ENCODE data around the gene MS4A13. TPM values are rescaled to one million over a fixed set of nuclear protein-coding genes. Genes with fewer than 3 reads are reported as not detected.

The MS4A13 gene
- total and polyA plus RNA-seq, 10 of the 15 experiments (the other 5 are each of a cell fraction or from before 2014, with no cell fraction given), result not detected

DNA sequence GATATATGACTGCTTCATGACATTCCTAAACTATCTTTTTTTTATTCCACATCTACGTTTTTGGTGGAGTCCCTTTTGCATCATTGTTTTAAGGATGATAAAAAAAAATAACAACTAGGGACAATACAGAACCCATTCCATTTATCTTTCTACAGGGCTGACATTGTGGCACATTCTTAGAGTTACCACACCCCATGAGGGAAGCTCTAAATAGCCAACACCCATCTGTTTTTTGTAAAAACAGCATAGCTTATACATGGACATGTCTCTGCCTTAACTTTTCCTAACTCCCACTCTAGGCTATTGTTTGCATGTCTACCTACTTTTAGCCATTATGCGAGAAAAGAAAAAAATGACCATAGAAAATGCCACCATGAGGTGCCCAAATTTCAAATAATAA, 46.4 kb upstream of the MS4A13 start:
- ChIA-PET SMC1A (ENCODE audit: uncharacterized antibody, unreplicated experiment) (interaction anchor here (1.0 to 2.0 kb wide), 3 partner anchors 101 to 159 kb away, joined by 3 to 13 read pairs (median 5); no protein-coding TSS in a partner anchor), CTCF (interaction anchor here (0.9 to 2.2 kb wide), 5 partner anchors 9 to 107 kb away, joined by 3 to 14 read pairs (median 8); partner anchors contain the start of gene MS4A1), RAD21 (ENCODE audit: unreplicated experiment) (interaction anchor here (1.1 to 1.7 kb wide), 4 partner anchors 9 to 106 kb away, joined by 4 to 9 read pairs (median 6); no protein-coding TSS in a partner anchor), POLR2A (interaction anchor here (1.0 to 1.4 kb wide), 2 partner anchors 10 to 11 kb away, joined by 3 to 6 read pairs; no protein-coding TSS in a partner anchor)
- H3K4me2 ChIP-seq (ENCODE audit: control insufficient read depth, insufficient read depth), result no peak overlapping the region
- intact Hi-C loops (cut with micrococcal nuclease; ENCODE audit: unreplicated experiment), result no loop called here
- H3K27ac ChIP-seq (ENCODE audit: control insufficient read depth, insufficient read depth), result no peak overlapping the region
- H3K27me3 ChIP-seq (replicated peaks in 1 of 2; ENCODE audit: control insufficient read depth in 2 of 2, insufficient read depth in 2 of 2, low read length in 1 of 2), result no peaks in the 10 kb centered on the region
- no peaks in the 10 kb centered on the region for H3K4me1 ChIP-seq (ENCODE audit: control insufficient read depth, insufficient read depth, low read length)
- H3K4me3 ChIP-seq, result no peak overlapping the region
- peaks cover 9 to 28% of the 10 kb centered on the region in 2 experiments for H3K36me3 ChIP-seq (ENCODE audit: control insufficient read depth in 2 of 2, insufficient read depth in 2 of 2, low read length in 1 of 2)
- ATAC-seq (no peak), DNase-seq (ENCODE audit: low read depth, low spot score) (no peak), FAIRE-seq (no peak)
- no peaks in the 10 kb centered on the region for H3K9me3 ChIP-seq (replicated peaks; ENCODE audit: control insufficient read depth, insufficient read depth, low read length)
- peaks cover 9% of the 10 kb centered on the region; the same call in 1 of the 2 replicates for H3K79me2 ChIP-seq (ENCODE audit: control insufficient read depth, insufficient read depth, low read length)
- no peak for TF ChIP-seq MXI1 (IDR thresholded peaks at IDR 0.05; ENCODE audit: low read depth, low read length)
- TF ChIP-seq E2F8 (IDR thresholded peaks at IDR 0.05; ENCODE audit: low read depth, partially characterized antibody), result no peak
- no peak for TF ChIP-seq ZZZ3 (IDR thresholded peaks at IDR 0.05; ENCODE audit: control insufficient read depth, insufficient read length, low read depth)
- no peak for TF ChIP-seq BCL11A (IDR thresholded peaks at IDR 0.05; ENCODE audit: low read depth, low read length)
- no peak for TF ChIP-seq CBX3 (IDR thresholded peaks at IDR 0.05; ENCODE audit: borderline replicate concordance, low read depth)
- no peak for TF ChIP-seq GATAD2B (conservative IDR thresholded peaks at IDR 0.05; ENCODE audit: low read depth)
- TF ChIP-seq SMAD1 (IDR thresholded peaks at IDR 0.05; ENCODE audit: low read depth, partially characterized antibody), result no peak
- no peak overlapping the region for H2AFZ ChIP-seq (ENCODE audit: control insufficient read depth, low read depth, low read length)
- H3K9ac ChIP-seq (ENCODE audit: control insufficient read depth, insufficient read depth, low read length), result no peak overlapping the region
- in situ Hi-C loops (cut with MboI), result loop anchor here (10.0 kb wide), 1 partner anchor 104 kb away; no protein-coding TSS in a partner anchor
- H4K20me1 ChIP-seq (ENCODE audit: control insufficient read depth, insufficient read depth), result no peaks in the 10 kb centered on the region
- no TSS peak for BruUV-seq (replicated peaks)
- 73% methylated on average over 2 of the region's 2 CpGs for WGBS (ENCODE audit: insufficient coverage, insufficient replicate concordance, low lambda C conversion rate, missing lambda C conversion rate)
